ENCODE measurements around the gene RXFP1.

Gene RXFP1

DNA sequence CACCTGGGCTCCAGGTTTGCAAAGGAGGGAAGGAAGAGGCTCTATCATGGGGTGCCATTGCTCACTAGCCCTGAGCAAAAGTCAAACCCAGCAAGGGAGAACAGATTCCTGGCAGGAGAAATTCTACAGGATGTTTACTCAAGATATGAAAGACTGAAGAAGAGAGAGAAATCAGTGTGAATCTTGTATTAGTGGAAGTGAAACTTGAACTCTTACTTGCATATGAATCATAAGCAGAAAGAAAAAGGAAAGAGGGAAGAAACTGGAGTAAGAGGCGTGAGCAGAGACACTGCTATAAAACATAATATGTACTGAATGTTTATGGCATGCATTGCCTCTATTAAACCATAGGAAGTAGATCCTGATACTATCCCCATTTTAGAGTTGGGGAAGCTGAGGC, 89.1 kb downstream of the RXFP1 start:
- no peak overlapping the region for H3K27ac ChIP-seq
- TF ChIP-seq ZFX (IDR thresholded peaks at IDR 0.05) = no peak
- TF ChIP-seq, protein P1, sequence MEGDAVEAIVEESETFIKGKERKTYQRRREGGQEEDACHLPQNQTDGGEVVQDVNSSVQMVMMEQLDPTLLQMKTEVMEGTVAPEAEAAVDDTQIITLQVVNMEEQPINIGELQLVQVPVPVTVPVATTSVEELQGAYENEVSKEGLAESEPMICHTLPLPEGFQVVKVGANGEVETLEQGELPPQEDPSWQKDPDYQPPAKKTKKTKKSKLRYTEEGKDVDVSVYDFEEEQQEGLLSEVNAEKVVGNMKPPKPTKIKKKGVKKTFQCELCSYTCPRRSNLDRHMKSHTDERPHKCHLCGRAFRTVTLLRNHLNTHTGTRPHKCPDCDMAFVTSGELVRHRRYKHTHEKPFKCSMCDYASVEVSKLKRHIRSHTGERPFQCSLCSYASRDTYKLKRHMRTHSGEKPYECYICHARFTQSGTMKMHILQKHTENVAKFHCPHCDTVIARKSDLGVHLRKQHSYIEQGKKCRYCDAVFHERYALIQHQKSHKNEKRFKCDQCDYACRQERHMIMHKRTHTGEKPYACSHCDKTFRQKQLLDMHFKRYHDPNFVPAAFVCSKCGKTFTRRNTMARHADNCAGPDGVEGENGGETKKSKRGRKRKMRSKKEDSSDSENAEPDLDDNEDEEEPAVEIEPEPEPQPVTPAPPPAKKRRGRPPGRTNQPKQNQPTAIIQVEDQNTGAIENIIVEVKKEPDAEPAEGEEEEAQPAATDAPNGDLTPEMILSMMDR (conservative IDR thresholded peaks at IDR 0.05) = no peak

DNA sequence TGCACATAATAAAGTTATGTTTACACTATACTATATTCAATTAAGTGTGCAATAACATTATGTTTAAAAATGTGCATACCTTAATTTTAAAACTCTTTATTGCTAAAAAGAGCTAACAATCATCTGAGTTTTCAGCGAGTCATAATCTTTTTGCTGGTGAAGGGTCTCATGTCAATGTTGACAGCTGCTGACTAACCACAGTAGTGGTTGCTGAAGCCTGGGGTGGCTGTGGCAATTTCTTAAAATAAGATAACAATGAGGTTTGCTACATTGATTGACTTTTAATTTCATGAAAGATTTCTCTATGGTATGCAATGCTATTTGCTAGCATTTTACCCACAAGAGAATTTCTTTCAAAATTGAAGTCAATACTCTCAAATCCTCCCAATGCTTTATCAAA, 91.4 kb downstream of the RXFP1 start:
- TF ChIP-seq, protein P1 (conservative IDR thresholded peaks at IDR 0.05) = no peak
- TF ChIP-seq ZFX (IDR thresholded peaks at IDR 0.05) = no peak
- no peak overlapping the region for H3K27ac ChIP-seq

DNA sequence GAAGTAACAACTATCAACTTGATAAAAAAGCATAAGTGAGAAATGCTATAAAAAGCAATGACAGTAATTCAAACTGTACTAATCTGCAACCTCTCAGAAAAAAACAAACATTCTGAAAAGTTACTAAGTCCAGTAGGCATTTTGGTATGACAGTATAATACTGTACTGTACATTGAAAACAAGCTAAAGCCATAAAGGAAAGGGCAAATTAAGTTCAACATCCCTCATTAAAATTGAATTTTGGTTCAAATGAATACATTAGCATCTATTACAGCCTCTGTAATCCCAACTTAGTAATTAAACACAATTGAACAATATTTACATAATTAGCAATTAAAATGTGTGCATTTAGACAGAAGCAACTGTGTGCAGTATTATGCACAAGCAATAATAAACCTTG, 96.3 kb downstream of the RXFP1 start:
- no peak overlapping the region for H3K27ac ChIP-seq
- TF ChIP-seq ZFX (IDR thresholded peaks at IDR 0.05) = no peak
- TF ChIP-seq, protein P1 (conservative IDR thresholded peaks at IDR 0.05) = no peak

DNA sequence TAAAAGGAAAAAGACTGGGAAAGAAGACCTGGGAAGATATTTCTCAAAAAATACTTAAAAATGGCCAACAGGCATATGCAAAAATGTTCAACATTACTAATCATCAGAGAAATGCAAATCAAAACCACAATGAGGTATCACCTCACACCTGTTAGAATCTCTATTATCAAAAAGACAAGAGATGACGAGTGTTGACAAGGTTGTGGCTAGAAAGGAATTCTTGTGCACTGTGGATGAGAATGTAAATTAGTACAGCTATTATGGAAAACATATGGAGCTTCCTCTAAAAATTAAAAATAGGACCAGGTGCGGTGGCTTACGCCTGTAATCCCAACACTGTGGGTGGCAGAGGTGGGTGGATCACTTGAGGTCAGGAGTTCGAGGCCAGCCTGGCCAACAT, 100.0 kb downstream of the RXFP1 start:
- TF ChIP-seq, protein P1 (conservative IDR thresholded peaks at IDR 0.05) = no peak
- no peak for TF ChIP-seq ZFX (IDR thresholded peaks at IDR 0.05)
- H3K27ac ChIP-seq = no peak overlapping the region

DNA sequence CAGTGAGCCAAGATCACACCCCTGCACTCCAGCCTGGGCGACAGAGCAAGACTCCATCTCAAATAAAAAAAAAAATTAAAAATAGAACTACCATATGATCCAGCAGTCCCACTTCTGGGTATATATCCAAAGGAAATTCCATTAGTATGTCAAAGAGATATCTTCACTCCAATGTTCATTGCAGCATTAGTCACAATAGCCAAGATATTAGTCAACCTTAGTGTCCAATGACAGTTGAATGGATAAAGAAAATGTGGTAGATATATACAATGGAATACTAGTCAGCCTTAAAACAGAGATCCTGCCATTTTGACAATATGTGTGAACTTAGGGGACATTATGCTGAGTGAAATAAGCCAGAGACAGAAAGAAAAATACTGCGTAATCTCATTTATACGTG, 100.6 kb downstream of the RXFP1 start:
- no peak overlapping the region for H3K27ac ChIP-seq
- TF ChIP-seq ZFX (IDR thresholded peaks at IDR 0.05) = no peak
- TF ChIP-seq, protein P1 (conservative IDR thresholded peaks at IDR 0.05) = no peak

DNA sequence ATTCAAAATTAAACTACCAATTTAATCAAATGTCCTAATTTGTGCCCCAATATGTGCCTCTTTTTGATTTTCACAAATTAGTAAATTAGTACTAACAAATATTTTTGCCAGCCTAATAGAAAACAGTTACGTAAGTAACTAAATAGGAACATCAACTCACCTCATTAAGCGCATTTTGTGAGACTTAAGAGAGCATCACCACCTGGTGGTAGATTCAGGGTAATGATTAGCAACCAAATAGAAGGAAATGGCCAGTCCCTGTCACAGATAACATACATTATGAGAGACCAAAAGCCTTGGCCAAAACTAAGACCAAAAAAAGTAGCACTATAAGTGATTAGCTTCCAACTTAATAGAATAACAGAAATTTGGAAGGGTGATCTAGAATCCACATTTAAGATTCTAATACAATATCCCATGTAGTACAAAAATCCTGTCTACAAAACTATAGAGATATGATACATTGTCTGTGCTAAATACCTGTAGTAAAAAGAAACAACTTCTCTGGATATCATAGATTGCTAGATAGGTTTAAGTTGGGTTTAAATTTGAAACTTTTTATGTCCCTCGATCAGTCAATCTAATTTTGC, 103.3 kb downstream of the RXFP1 start:
- TF ChIP-seq ZFX (IDR thresholded peaks at IDR 0.05) = no peak
- TF ChIP-seq, protein P1 (conservative IDR thresholded peaks at IDR 0.05) = peak; percentile 78
- H3K27ac ChIP-seq = no peak overlapping the region

DNA sequence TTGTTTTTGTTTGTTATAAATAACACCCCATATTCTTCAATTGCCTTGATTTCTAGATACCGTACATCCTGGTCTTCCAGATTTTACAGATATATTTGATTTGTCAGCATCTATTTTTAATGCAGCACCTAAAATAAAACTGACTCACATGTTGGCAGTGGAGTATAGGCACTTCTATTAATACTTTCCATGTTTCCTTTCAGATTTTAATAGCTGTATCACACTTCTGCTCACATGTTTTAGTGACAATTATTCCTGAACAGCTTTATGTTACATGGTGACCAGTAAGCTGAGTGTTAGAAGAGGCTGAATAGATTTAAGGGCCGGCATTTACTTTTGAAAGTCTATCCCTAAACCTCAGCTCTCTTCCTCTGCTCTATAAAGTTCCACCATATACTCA, 103.9 kb downstream of the RXFP1 start:
- no peak for TF ChIP-seq ZFX (IDR thresholded peaks at IDR 0.05)
- TF ChIP-seq, protein P1 (conservative IDR thresholded peaks at IDR 0.05) = no peak

More for the DNA sequence above, 103.9 kb downstream of the RXFP1 start:
- H3K27ac ChIP-seq = no peak overlapping the region

Measured in C4-2B (cell line).